Astrocyte (in vitro differentiated cells and primary cell): ENCODE data around the gene AJAP1. TPM values are rescaled to one million over a fixed set of nuclear protein-coding genes. Genes with fewer than 3 reads are reported as not detected.

Experiments used
- DNase-seq: peaks from one replicate; pipeline ENCODE4 v3.0.0-alpha.2; 2010; ENCODE audit warnings: low read depth
- FAIRE-seq: peaks from 2 replicates; lab custom pipeline; 2011; peaks lifted over from hg19 to GRCh38; lab: Jason Lieb, UNC
- H2AFZ ChIP-seq: 2 replicates; pipeline ENCODE4 v1.6.0; 2012; ENCODE audit warnings: low read depth, low read length, inconsistent platforms
- H3K27ac ChIP-seq: 2 replicates; pipeline ENCODE4 v1.5.1; 2011; ENCODE audit warnings: low read depth, low read length, inconsistent platforms
- H3K27me3 ChIP-seq: 2 replicates; pipeline ENCODE4 v1.6.0; 2011; ENCODE audit warnings: low read length, inconsistent platforms; ENCODE audit not compliant: insufficient read depth
- H3K36me3 ChIP-seq: 2 replicates; pipeline ENCODE4 v1.5.1; 2011; ENCODE audit warnings: low read length, inconsistent platforms; ENCODE audit not compliant: insufficient read depth
- H3K4me1 ChIP-seq: 2 replicates; pipeline ENCODE4 v1.5.1; 2011; ENCODE audit warnings: low read length, inconsistent platforms; ENCODE audit not compliant: insufficient read depth
- H3K4me2 ChIP-seq: 2 replicates; pipeline ENCODE4 v1.6.0; 2012; ENCODE audit warnings: low read length, inconsistent platforms
- H3K4me3 ChIP-seq: 2 replicates; pipeline ENCODE4 v1.5.1; 2011; ENCODE audit warnings: low read depth, mild to moderate bottlenecking, low read length, inconsistent platforms; ENCODE audit not compliant: insufficient read depth
- H3K79me2 ChIP-seq: 2 replicates; pipeline ENCODE4 v1.6.0; 2012; ENCODE audit warnings: mild to moderate bottlenecking, low read length, inconsistent platforms; ENCODE audit not compliant: insufficient read depth
- H3K9ac ChIP-seq: 2 replicates; pipeline ENCODE4 v1.6.0; 2012; ENCODE audit warnings: mild to moderate bottlenecking, low read length, inconsistent platforms
- H3K9me3 ChIP-seq: 2 replicates; pipeline ENCODE4 v1.5.1; 2012; ENCODE audit warnings: low read depth, mild to moderate bottlenecking, low read length, inconsistent platforms; ENCODE audit not compliant: insufficient read depth
- H4K20me1 ChIP-seq: 2 replicates; pipeline ENCODE4 v1.6.0; 2012; ENCODE audit warnings: low read length, inconsistent platforms; ENCODE audit not compliant: insufficient read depth
- H3K27ac Mint-ChIP-seq: one replicate; pipeline ENCODE4 v1.8.0; 2021; ENCODE audit warnings: mild to moderate bottlenecking, mixed read lengths; ENCODE audit not compliant: unreplicated experiment
- H3K27me3 Mint-ChIP-seq: one replicate; pipeline ENCODE4 v1.8.0; 2021; ENCODE audit warnings: low read depth, mixed read lengths; ENCODE audit not compliant: unreplicated experiment
- H3K36me3 Mint-ChIP-seq: one replicate; pipeline ENCODE4 v1.8.0; 2021; ENCODE audit warnings: low read depth, mixed read lengths; ENCODE audit not compliant: unreplicated experiment
- H3K4me1 Mint-ChIP-seq: one replicate; pipeline ENCODE4 v1.8.0; 2021; ENCODE audit warnings: low read depth, mixed read lengths; ENCODE audit not compliant: unreplicated experiment
- H3K4me3 Mint-ChIP-seq: one replicate; pipeline ENCODE4 v1.8.0; 2021; ENCODE audit warnings: mild to moderate bottlenecking, moderate library complexity, mixed read lengths; ENCODE audit not compliant: unreplicated experiment
- H3K9me3 Mint-ChIP-seq: one replicate; pipeline ENCODE4 v1.8.0; 2021; ENCODE audit warnings: mild to moderate bottlenecking, mixed read lengths; ENCODE audit not compliant: unreplicated experiment
- EZH2 ChIP-seq: IDR thresholded peaks from 2 replicates; pipeline ENCODE4 v1.6.1; 2012; ENCODE audit warnings: mild to moderate bottlenecking, low read length, inconsistent platforms; ENCODE audit not compliant: insufficient read depth
- total RNA-seq: library from RNA; stranded (reverse); gene quantifications from 2 replicates; pipeline ENCODE4 v1.2.1, GENCODE V29; 2021
- TF ChIP-seq, protein P1 (sequence below): IDR thresholded peaks from 2 replicates; pipeline ENCODE4 v1.5.1; 2011; ENCODE audit warnings: low read depth, mild to moderate bottlenecking, inconsistent platforms, low read length, moderate library complexity; ENCODE audit not compliant: insufficient read depth

AJAP1 gene
- total RNA-seq, 1 donor from 2014 or later: 0.34 TPM

DNA sequence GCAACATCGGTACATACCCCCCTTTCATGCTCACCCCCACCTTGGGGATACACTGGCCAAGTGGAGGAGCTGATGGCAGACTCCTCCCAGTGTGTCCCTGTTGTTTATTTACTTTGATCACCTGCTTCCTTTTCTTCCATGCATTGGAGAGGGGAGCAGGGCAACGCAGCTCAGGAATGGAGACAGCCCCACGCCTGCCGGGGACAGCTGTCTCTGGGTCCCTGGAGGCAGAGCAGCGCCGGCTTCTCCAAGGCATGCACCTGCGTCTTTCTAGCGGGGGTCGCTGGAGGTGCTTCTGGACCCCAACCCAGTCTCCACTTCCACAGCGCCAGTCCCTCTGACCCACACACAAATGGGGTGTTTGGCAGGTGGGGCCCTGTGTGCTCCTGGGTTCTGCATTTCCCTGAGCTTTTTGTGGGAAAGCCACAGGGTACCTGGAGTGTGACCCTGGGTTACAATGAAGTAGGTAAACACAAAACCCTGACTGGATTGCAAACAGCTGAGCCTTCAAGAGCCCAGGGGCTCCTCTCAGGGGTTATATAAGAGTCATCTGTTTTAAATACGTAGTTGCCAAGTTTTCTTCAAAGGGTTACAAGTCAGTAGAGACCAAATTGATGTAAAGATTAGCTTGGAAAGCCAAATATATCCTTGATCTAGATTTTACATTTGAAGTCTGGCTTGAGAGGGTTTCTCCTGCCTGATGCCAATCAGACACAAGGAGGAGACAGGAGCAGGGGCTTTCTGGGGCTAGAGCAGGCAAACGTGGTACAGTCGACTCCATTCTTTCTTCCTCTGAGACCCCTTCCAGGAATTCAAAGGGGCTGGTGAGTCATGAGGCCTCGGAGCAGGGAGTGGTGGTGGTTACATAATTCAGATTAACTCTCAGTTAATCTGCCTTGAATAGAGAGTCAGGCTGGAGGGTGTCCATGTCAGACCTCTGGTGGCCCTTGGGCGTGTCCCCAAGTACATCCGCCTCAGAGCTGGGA, 4.5 kb downstream of the AJAP1 start:
- H4K20me1 ChIP-seq: no peaks in the 10 kb centered on the region
- TF ChIP-seq EZH2: no peak
- TF ChIP-seq, protein P1, sequence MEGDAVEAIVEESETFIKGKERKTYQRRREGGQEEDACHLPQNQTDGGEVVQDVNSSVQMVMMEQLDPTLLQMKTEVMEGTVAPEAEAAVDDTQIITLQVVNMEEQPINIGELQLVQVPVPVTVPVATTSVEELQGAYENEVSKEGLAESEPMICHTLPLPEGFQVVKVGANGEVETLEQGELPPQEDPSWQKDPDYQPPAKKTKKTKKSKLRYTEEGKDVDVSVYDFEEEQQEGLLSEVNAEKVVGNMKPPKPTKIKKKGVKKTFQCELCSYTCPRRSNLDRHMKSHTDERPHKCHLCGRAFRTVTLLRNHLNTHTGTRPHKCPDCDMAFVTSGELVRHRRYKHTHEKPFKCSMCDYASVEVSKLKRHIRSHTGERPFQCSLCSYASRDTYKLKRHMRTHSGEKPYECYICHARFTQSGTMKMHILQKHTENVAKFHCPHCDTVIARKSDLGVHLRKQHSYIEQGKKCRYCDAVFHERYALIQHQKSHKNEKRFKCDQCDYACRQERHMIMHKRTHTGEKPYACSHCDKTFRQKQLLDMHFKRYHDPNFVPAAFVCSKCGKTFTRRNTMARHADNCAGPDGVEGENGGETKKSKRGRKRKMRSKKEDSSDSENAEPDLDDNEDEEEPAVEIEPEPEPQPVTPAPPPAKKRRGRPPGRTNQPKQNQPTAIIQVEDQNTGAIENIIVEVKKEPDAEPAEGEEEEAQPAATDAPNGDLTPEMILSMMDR: no peak
- DNase-seq: no peak
- H3K27ac Mint-ChIP-seq: no peak overlapping the region
- H3K4me1 ChIP-seq: no peaks in the 10 kb centered on the region
- H3K4me2 ChIP-seq: no peak overlapping the region
- H3K27me3 ChIP-seq: peaks cover 6% of the 10 kb centered on the region
- H3K27me3 Mint-ChIP-seq: peaks cover 64% of the 10 kb centered on the region
- H3K79me2 ChIP-seq: no peaks in the 10 kb centered on the region
- H3K9me3 Mint-ChIP-seq: no peaks in the 10 kb centered on the region
- H3K36me3 Mint-ChIP-seq: no peaks in the 10 kb centered on the region
- H3K27ac ChIP-seq: no peak overlapping the region
- no peak overlapping the region for H2AFZ ChIP-seq
- no peak overlapping the region for H3K4me3 ChIP-seq
- H3K36me3 ChIP-seq: no peaks in the 10 kb centered on the region
- peaks cover 5% of the 10 kb centered on the region for H3K4me1 Mint-ChIP-seq
- no peak for FAIRE-seq
- no peak overlapping the region for H3K4me3 Mint-ChIP-seq
- peaks cover 2% of the 10 kb centered on the region for H3K9me3 ChIP-seq
- no peak overlapping the region for H3K9ac ChIP-seq

DNA sequence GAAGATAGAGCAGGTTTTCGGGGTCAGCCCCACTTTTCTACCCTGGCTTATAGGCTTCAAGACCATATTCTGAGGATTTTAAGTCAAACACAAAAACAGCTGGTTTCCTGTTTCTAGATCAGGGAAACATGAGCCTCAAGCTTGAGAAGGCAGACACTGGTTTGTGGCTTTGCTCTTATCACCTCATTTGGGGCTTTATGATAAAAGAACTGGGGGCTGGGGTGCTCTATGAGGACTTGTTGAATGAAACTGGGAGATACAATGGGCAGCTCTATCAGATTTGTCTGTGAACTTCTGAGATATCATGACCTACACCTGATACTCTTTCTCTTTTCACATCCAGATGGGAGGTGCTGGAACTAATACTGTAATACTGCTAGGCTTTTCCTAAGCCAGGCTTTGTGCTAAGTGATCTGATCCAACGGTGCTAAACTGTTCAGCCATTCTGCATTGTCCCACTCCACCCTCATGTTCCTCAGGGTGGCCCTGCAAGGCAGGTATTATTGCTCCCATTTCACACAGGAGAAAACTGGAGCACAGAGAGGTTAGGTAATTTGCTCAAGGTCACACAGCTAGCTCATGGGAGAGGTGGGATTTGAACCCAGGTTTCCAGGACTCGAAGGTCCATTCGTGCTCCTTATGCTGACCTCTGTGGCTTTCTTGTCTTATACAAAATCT, 6.6 kb downstream of the AJAP1 start:
- no peak overlapping the region for H2AFZ ChIP-seq
- H3K36me3 Mint-ChIP-seq: no peaks in the 10 kb centered on the region
- no peaks in the 10 kb centered on the region for H4K20me1 ChIP-seq
- FAIRE-seq (no peak), DNase-seq (no peak)
- H3K9me3 Mint-ChIP-seq: peaks cover 4% of the 10 kb centered on the region
- H3K9ac ChIP-seq: no peak overlapping the region
- TF ChIP-seq EZH2: no peak
- TF ChIP-seq, protein P1: no peak
- H3K4me1 ChIP-seq: no peaks in the 10 kb centered on the region
- no peak overlapping the region for H3K27ac Mint-ChIP-seq
- no peaks in the 10 kb centered on the region for H3K36me3 ChIP-seq
- no peaks in the 10 kb centered on the region for H3K79me2 ChIP-seq
- H3K27me3 ChIP-seq: peaks cover 6% of the 10 kb centered on the region
- no peak overlapping the region for H3K4me2 ChIP-seq
- peaks cover 74% of the 10 kb centered on the region for H3K27me3 Mint-ChIP-seq
- no peak overlapping the region for H3K4me3 ChIP-seq
- H3K27ac ChIP-seq: no peak overlapping the region
- H3K4me1 Mint-ChIP-seq: peaks cover 5% of the 10 kb centered on the region
- peaks cover 2% of the 10 kb centered on the region for H3K9me3 ChIP-seq
- no peak overlapping the region for H3K4me3 Mint-ChIP-seq
